Cardiac fibroblast (primary cell): ENCODE measurements around the gene CACNA2D3.

ENCODE experiments used
- DNase-seq, 2 donors: peaks; one replicate each; pipeline versions ENCODE4 v3.0.0 to v3.0.0-alpha.2; 2010; ENCODE audit warnings: low read depth in 2 of 2
- H3K4me3 ChIP-seq, 2 donors: replicated peaks in 1 of 2; 1 replicate in 1 of 2; 2 replicates in 1 of 2; pipeline ENCODE4 v1.5.1; 2011; ENCODE audit warnings: low read depth in 2 of 2, low read length in 2 of 2, mild to moderate bottlenecking in 2 of 2, moderate library complexity in 1 of 2
- CTCF ChIP-seq: IDR thresholded peaks from one replicate; pipeline ENCODE4 v1.5.1; 2011; ENCODE audit warnings: low read depth, mild to moderate bottlenecking, low read length, inconsistent platforms

The CACNA2D3 gene

GRCh38 chr3:54873059-54874010 lies 751.0 kb downstream of the CACNA2D3 start:
- no peak overlapping the region for H3K4me3 ChIP-seq
- DNase-seq, result peak in 1 of 2 donors; percentile 64

GRCh38 chr3:54874816-54875556 lies 752.6 kb downstream of the CACNA2D3 start:
- no peak for DNase-seq
- no peak for TF ChIP-seq CTCF
- H3K4me3 ChIP-seq, result no peak overlapping the region

More at GRCh38 chr3:54873059-54874010, 751.0 kb downstream of the CACNA2D3 start:
- TF ChIP-seq CTCF, result no peak

GRCh38 chr3:54875596-54876268 lies 753.4 kb downstream of the CACNA2D3 start:
- DNase-seq, result no peak
- no peak overlapping the region for H3K4me3 ChIP-seq
- TF ChIP-seq CTCF, result no peak

- no peak for DNase-seq
- H3K4me3 ChIP-seq, result no peak overlapping the region
- TF ChIP-seq CTCF, result no peak
These were observed 754.3 kb downstream of the CACNA2D3 start for GRCh38 chr3:54876694-54877093.

GRCh38 chr3:54877730-54878129 lies 755.4 kb downstream of the CACNA2D3 start:
- DNase-seq, result no peak
- no peak for TF ChIP-seq CTCF
- H3K4me3 ChIP-seq, result no peak overlapping the region

- H3K4me3 ChIP-seq, result no peak overlapping the region
- DNase-seq, result peak in 1 of 2 donors; percentile 13
- TF ChIP-seq CTCF, result no peak
These were observed 755.8 kb downstream of the CACNA2D3 start for GRCh38 chr3:54878145-54878544.
